Stomach (tissue), 9 donors: ENCODE results near the gene TMEM255B. TPM values are rescaled to one million over a fixed set of nuclear protein-coding genes. Genes with fewer than 3 reads are reported as not detected.

Experiments used
- DNase-seq, 2 donors: peaks; one replicate each; pipeline versions ENCODE4 v3.0.0 to v3.0.0-alpha.2; 2013 to 2019
- H3K27ac ChIP-seq, 5 donors: fragments of 200-600 bp in 4 of 5; sonication (generic) in 4 of 5; one replicate each; pipeline ENCODE4 v1.5.1; 2013 to 2019; ENCODE audit warnings: mild to moderate bottlenecking in 1 of 5, moderate library complexity in 1 of 5
- H3K27me3 ChIP-seq, 3 donors: fragments of 200-600 bp; sonication (generic); one replicate each; pipeline ENCODE4 v1.5.1; 2017 to 2019; ENCODE audit warnings: mixed run types in 1 of 3
- H3K36me3 ChIP-seq, 4 donors: fragments of 200-600 bp; sonication (generic); 1 replicate in 3 of 4; 2 replicates in 1 of 4; pipeline ENCODE4 v1.5.1; 2016 to 2019
- H3K4me1 ChIP-seq, 4 donors: fragments of 200-600 bp; sonication (generic); one replicate each; pipeline ENCODE4 v1.5.1; 2016 to 2019
- H3K4me3 ChIP-seq, 4 donors: fragments of 200-600 bp; sonication (generic) in 3 of 4; one replicate each; pipeline ENCODE4 v1.5.1; 2016 to 2019; ENCODE audit warnings: mild to moderate bottlenecking in 1 of 4
- H3K9me3 ChIP-seq, 4 donors: fragments of 200-600 bp; sonication (generic); one replicate each; pipeline ENCODE4 v1.5.1; 2016 to 2019
- CTCF ChIP-seq, 7 experiments: fragments of 450-650 bp in 4 of 7; fragments of 200-600 bp in 3 of 7; sonication (generic) in 3 of 7; IDR thresholded peaks; one replicate each; pipeline ENCODE4 v1.5.1; 2016 to 2019; ENCODE audit warnings: antibody characterized with exemption in 7 of 7, control low read depth in 2 of 7, mild to moderate bottlenecking in 1 of 7
- EP300 ChIP-seq: sonication (generic); formaldehyde crosslinking; IDR thresholded peaks from one replicate; pipeline ENCODE4 v1.6.1; 2017; ENCODE audit warnings: antibody characterized with exemption
- POLR2A ChIP-seq, 4 donors: fragments of 450-650 bp; IDR thresholded peaks; one replicate each; pipeline ENCODE4 v1.6.1; 2016; ENCODE audit warnings: antibody characterized with exemption in 4 of 4, control low read depth in 2 of 4, mild to moderate bottlenecking in 1 of 4, moderate library complexity in 1 of 4
- POLR2AphosphoS5 ChIP-seq, 3 donors: sonication (generic); formaldehyde crosslinking; IDR thresholded peaks; one replicate each; pipeline ENCODE4 v1.6.1; 2016; ENCODE audit warnings: antibody characterized with exemption in 3 of 3
- WGBS, 5 donors: extraction: QIAGEN DNeasy Blood & Tissue Kit in 3 of 5; methylation state at CpG; one replicate each; pipeline versions ENCODE4 v1.1.5 to v1.1.7; 2013 to 2018; 5-methylcytosine and 5-hydroxymethylcytosine counted together
- intact Hi-C: fragments of 100-400 bp; cut with DNase I; formaldehyde crosslinking; loops from one replicate; pipeline ENCODE4 v1.15.1; 2023; ENCODE audit warnings: low total_unique reads
- polyA plus RNA-seq, 3 donors: library from polyadenylated mRNA; stranded (reverse); fragments of 200-250 nt; gene quantifications; one replicate each; pipeline ENCODE4 v1.2.3, GENCODE V29; 2013
- total RNA-seq, 5 donors: library from RNA; depleted of rRNA; stranded (reverse); fragments of >200 nt; gene quantifications; one replicate each; pipeline versions ENCODE4 v1.1.0 to v1.2.3, GENCODE V29; 2014 to 2016
- donor health status: healthy with polysubstance abuse.
- donor health status: Bipolar disorder and iron deficiency.
- donor health status: healthy.

Gene TMEM255B
- total and polyA plus RNA-seq, 8 donors = 1.3 to 7.9 (median 4.6) TPM; not detected in 1

GRCh38 chr13:113836768-113837559 is 77.9 kb downstream of the TMEM255B start:
- no peaks in the 10 kb centered on the region for H3K27me3 ChIP-seq
- H3K4me3 ChIP-seq = no peak overlapping the region
- peak overlapping the region; percentile 56 to 85 (median 83) for H3K27ac ChIP-seq
- intact Hi-C loops = no loop called here
- TF ChIP-seq CTCF (IDR thresholded peaks at IDR 0.05) (no peak), POLR2A (IDR thresholded peaks at IDR 0.05) (no peak), POLR2AphosphoS5 (IDR thresholded peaks at IDR 0.05) (peak in 2 of 3 donors; percentile 3 to 9), EP300 (no peak)
- peaks cover 42 to 49% (median 46%) of the 10 kb centered on the region in 4 donors for H3K4me1 ChIP-seq
- peak; percentile 56 to 66 for DNase-seq
- H3K36me3 ChIP-seq = peaks cover 30 to 39% (median 38%) of the 10 kb centered on the region in 4 donors
- H3K9me3 ChIP-seq = no peaks in the 10 kb centered on the region
- 26 to 43% (median 40%) methylated on average over 19 of the region's 19 CpGs for WGBS, 5 donors

DNA sequence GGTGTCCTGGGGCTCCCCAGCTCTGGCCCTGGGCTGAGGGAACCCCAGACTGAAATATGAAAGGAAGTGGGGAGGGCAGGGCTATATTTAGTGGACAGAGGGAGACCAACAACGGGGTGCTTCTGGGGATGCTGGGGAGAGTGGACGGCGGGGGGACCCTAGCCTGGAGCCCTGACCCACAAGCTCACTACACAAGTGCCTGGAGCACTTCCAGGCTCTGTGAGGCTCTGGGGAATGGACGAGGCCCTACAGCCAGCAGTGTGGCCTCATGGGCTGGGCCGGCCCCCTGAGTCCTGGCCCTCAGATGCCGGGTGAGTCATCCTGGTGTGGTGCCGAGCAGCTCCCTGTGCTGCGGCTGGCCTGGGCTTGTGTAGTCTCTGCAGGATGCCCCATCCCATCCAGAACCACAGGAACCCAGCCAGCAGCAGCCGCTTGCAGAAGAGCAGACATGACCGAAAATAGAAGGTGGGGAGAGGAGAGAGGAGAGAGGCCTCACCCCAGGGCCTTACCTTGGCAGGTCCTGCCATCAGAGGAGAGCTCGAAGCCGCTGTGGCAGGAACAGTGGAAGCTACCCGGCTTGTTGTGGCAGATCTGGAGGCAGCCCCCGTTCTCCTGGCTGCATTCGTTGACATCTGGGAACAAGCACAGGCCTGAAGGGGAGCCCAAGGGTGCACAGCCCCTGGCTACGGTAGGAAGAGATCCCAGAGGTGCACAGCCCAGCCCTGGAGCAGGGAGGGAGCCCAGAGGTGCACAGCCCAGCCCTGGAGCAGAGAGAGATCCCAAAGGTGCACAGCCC is 78.7 kb downstream of the TMEM255B start:
- Histone ChIP-seq H3K27me3 (no peaks in the 10 kb centered on the region), H3K9me3 (no peaks in the 10 kb centered on the region), H3K27ac (peak overlapping the region; percentile 56 to 85 (median 83)), H3K4me1 (peaks cover 42 to 54% (median 47%) of the 10 kb centered on the region in 4 donors), H3K4me3 (peak overlapping the region in 3 of 4 donors; percentile 13 to 28 (median 25)), H3K36me3 (peaks cover 23 to 37% (median 36%) of the 10 kb centered on the region in 4 donors)
- 20 to 43% (median 23%) methylated on average over 12 to 16 of the region's 16 CpGs for WGBS, 5 donors
- no peak for TF ChIP-seq POLR2A (IDR thresholded peaks at IDR 0.05)
- peak; percentile 63 to 65 (median 64) for TF ChIP-seq POLR2AphosphoS5 (IDR thresholded peaks at IDR 0.05)
- intact Hi-C loops = no loop called here
- DNase-seq = peak; percentile 89 to 92

GRCh38 chr13:113838711-113839201 is 79.7 kb downstream of the TMEM255B start:
- WGBS, 5 donors = 37 to 60% (median 49%) methylated on average over 2 to 8 of the region's 8 CpGs
- peak overlapping the region in 3 of 4 donors; percentile 13 to 28 (median 25) for H3K4me3 ChIP-seq
- no peak for TF ChIP-seq POLR2AphosphoS5 (IDR thresholded peaks at IDR 0.05)
- TF ChIP-seq POLR2A (IDR thresholded peaks at IDR 0.05) = no peak
- no peak for TF ChIP-seq EP300
- peaks cover 42 to 64% (median 56%) of the 10 kb centered on the region in 4 donors for H3K4me1 ChIP-seq
- DNase-seq = no peak
- intact Hi-C loops = no loop called here
- H3K36me3 ChIP-seq = peaks cover 16 to 38% (median 34%) of the 10 kb centered on the region in 4 donors
- no peaks in the 10 kb centered on the region for H3K9me3 ChIP-seq
- H3K27ac ChIP-seq = peak overlapping the region in 4 of 5 donors; percentile 14 to 85 (median 81)
- H3K27me3 ChIP-seq = no peaks in the 10 kb centered on the region

DNA sequence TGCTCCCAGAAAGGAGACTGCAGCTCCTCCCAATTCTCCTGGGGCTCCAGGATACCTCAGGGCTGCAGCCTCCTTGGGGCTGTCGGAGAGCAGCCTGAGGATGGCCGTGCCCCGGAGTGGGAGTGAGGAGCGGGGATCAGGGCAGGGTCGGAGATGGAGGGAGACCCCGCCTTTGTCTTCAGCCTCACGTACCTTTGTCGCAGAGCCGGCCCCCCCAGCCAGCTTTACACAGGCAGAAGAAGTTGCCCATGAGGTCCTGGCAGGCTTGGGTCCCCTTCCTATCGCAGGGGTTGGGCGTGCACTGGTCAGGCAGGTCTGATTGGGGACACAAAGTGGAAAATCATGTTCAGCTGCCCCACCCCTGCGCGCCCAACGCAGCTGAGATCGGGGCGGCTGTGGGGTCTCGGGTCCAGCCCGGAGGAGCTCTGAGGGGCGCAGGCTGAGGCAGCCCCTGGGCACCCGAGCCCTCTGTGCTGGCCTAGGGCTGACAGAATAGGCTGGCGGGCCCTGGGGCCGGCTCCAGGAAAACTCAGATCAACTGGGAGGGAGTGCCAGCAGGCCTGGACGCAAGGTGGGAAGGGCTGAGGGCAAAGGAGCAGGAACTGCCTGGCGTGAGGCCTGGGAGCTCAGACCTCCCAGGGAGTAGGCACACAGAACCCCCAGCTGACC is 80.6 kb downstream of the TMEM255B start:
- H3K27ac ChIP-seq = peak overlapping the region; percentile 34 to 85 (median 77)
- 27 to 76% (median 45%) methylated on average over 15 to 24 of the region's 24 CpGs for WGBS, 5 donors
- DNase-seq = peak; percentile 74 to 81
- H3K36me3 ChIP-seq = peaks cover 7 to 38% (median 34%) of the 10 kb centered on the region in 4 donors
- peak overlapping the region in 1 of 4 donors; percentile 13 for H3K4me3 ChIP-seq
- intact Hi-C loops = no loop called here
- H3K9me3 ChIP-seq = no peaks in the 10 kb centered on the region
- peaks cover 42 to 68% (median 58%) of the 10 kb centered on the region in 4 donors for H3K4me1 ChIP-seq
- no peaks in the 10 kb centered on the region for H3K27me3 ChIP-seq
- no peak for TF ChIP-seq POLR2A (IDR thresholded peaks at IDR 0.05)
- TF ChIP-seq CTCF (IDR thresholded peaks at IDR 0.05) = no peak
- no peak for TF ChIP-seq POLR2AphosphoS5 (IDR thresholded peaks at IDR 0.05)
- TF ChIP-seq EP300 = no peak
